H9 (cell line): ENCODE results near the gene ANGPTL7. TPM values are rescaled to one million over a fixed set of nuclear protein-coding genes. Genes with fewer than 3 reads are reported as not detected.
"Not testable (repeated sequence)": the region's sequence is repeated elsewhere in the genome, so short reads cannot be mapped to it uniquely, and the experiment has no call there.

ENCODE experiments used
- DNase-seq: peaks from one replicate; pipeline ENCODE4 v3.0.0-alpha.2; 2017
- H2AFZ ChIP-seq: one replicate; pipeline ENCODE4 v1.6.1; 2013; ENCODE audit warnings: mild to moderate bottlenecking, low read length, control low read depth, moderate library complexity
- H2AK5ac ChIP-seq: 2 replicates; pipeline ENCODE4 v1.6.1; 2013; ENCODE audit warnings: low read length, control low read depth, mixed read lengths; ENCODE audit not compliant: insufficient read length
- H2BK120ac ChIP-seq: one replicate; pipeline ENCODE4 v1.6.1; 2013; ENCODE audit warnings: low read depth, mild to moderate bottlenecking, low read length, control low read depth, inconsistent platforms; ENCODE audit not compliant: poor library complexity, severe bottlenecking
- H2BK12ac ChIP-seq: 2 replicates; pipeline ENCODE4 v1.6.1; 2013; ENCODE audit warnings: low read length, control low read depth, mixed read lengths, low read depth; ENCODE audit not compliant: insufficient read length
- H2BK15ac ChIP-seq: 2 replicates; pipeline ENCODE4 v1.6.1; 2013; ENCODE audit warnings: low read depth, low read length, control low read depth
- H2BK20ac ChIP-seq: one replicate; pipeline ENCODE4 v1.6.1; 2013; ENCODE audit warnings: low read depth, mild to moderate bottlenecking, low read length, control low read depth, inconsistent platforms; ENCODE audit not compliant: poor library complexity, severe bottlenecking
- H2BK5ac ChIP-seq: 2 replicates; pipeline ENCODE4 v1.6.1; 2013; ENCODE audit warnings: low read length, control low read depth, mixed read lengths; ENCODE audit not compliant: insufficient read length
- H3K14ac ChIP-seq: 2 replicates; pipeline ENCODE4 v1.6.1; 2013; ENCODE audit warnings: low read length, control low read depth; ENCODE audit not compliant: insufficient read depth
- H3K18ac ChIP-seq: 2 replicates; pipeline ENCODE4 v1.6.1; 2013; ENCODE audit warnings: low read depth, mild to moderate bottlenecking, mixed read lengths, low read length, control low read depth; ENCODE audit not compliant: insufficient read length
- H3K23ac ChIP-seq: 2 replicates; pipeline ENCODE4 v1.6.1; 2013; ENCODE audit warnings: low read length, control low read depth, mixed read lengths, low read depth; ENCODE audit not compliant: insufficient read length
- H3K23me2 ChIP-seq: 2 replicates; pipeline ENCODE4 v1.6.1; 2013; ENCODE audit warnings: low read depth, mild to moderate bottlenecking, mixed read lengths, low read length, control low read depth; ENCODE audit not compliant: insufficient read length, poor library complexity, severe bottlenecking
- H3K27ac ChIP-seq: 2 replicates; pipeline ENCODE4 v1.5.1; 2013; ENCODE audit warnings: low read length, control low read depth, mixed read lengths, low read depth; ENCODE audit not compliant: insufficient read length
- H3K27me3 ChIP-seq: 2 replicates; pipeline ENCODE4 v1.6.1; 2013; ENCODE audit warnings: low read length, control low read depth, inconsistent platforms; ENCODE audit not compliant: insufficient read depth
- H3K4ac ChIP-seq: 2 replicates; pipeline ENCODE4 v1.6.1; 2013; ENCODE audit warnings: low read depth, mild to moderate bottlenecking, control low read depth, inconsistent platforms, low read length, moderate library complexity
- H3K4me1 ChIP-seq: 2 replicates; pipeline ENCODE4 v1.6.1; 2013; ENCODE audit warnings: low read length, control low read depth, inconsistent platforms; ENCODE audit not compliant: insufficient read depth
- H3K4me2 ChIP-seq: 2 replicates; pipeline ENCODE4 v1.6.1; 2013; ENCODE audit warnings: low read length, control low read depth, mixed read lengths; ENCODE audit not compliant: insufficient read length, insufficient read depth
- H3K56ac ChIP-seq: 2 replicates; pipeline ENCODE4 v1.6.1; 2013; ENCODE audit warnings: low read depth, mild to moderate bottlenecking, mixed read lengths, low read length, control low read depth; ENCODE audit not compliant: insufficient read length
- H3K79me1 ChIP-seq: 2 replicates; pipeline ENCODE4 v1.6.1; 2013; ENCODE audit warnings: low read depth, mild to moderate bottlenecking, moderate library complexity, low read length, control low read depth, inconsistent platforms; ENCODE audit not compliant: insufficient read depth, poor library complexity, severe bottlenecking
- H3K79me2 ChIP-seq: 2 replicates; pipeline ENCODE4 v1.6.1; 2013; ENCODE audit warnings: low read length, control low read depth, inconsistent platforms; ENCODE audit not compliant: insufficient read depth
- H3K9ac ChIP-seq: 2 replicates; pipeline ENCODE4 v1.6.1; 2013; ENCODE audit warnings: low read length, control low read depth, mixed read lengths; ENCODE audit not compliant: insufficient read length; ENCODE audit errors: extremely low read depth
- H3K9me3 ChIP-seq: one replicate; pipeline ENCODE4 v1.6.1; 2013; ENCODE audit warnings: low read depth, low read length, inconsistent platforms; ENCODE audit not compliant: control insufficient read depth
- H3T11ph ChIP-seq: one replicate; pipeline ENCODE4 v1.6.1; 2013; ENCODE audit warnings: mild to moderate bottlenecking, low read length, control low read depth, inconsistent platforms
- H4K20me1 ChIP-seq: one replicate; pipeline ENCODE4 v1.6.1; 2013; ENCODE audit not compliant: control insufficient read depth, insufficient read length, insufficient read depth
- H4K5ac ChIP-seq: 2 replicates; pipeline ENCODE4 v1.6.1; 2013; ENCODE audit warnings: low read depth, mild to moderate bottlenecking, mixed read lengths, low read length, control low read depth; ENCODE audit not compliant: insufficient read length
- H4K8ac ChIP-seq: replicated peaks from 2 replicates; pipeline ENCODE4 v1.6.1; 2013; ENCODE audit warnings: low read length, control low read depth, mixed read lengths, low read depth; ENCODE audit not compliant: insufficient read length
- H4K91ac ChIP-seq: 2 replicates; pipeline ENCODE4 v1.6.1; 2013; ENCODE audit warnings: low read depth, mild to moderate bottlenecking, moderate library complexity, mixed read lengths, low read length, control low read depth; ENCODE audit not compliant: insufficient read length
- H3K27ac Mint-ChIP-seq, 3 experiments: 2 replicates in 2 of 3; 3 replicates in 1 of 3; pipeline ENCODE4 v1.8.0; 2020 to 2021; ENCODE audit warnings: mixed read lengths in 3 of 3, mild to moderate bottlenecking in 1 of 3, moderate library complexity in 1 of 3
- H3K27me3 Mint-ChIP-seq: 2 replicates; pipeline ENCODE4 v1.8.0; 2021; ENCODE audit warnings: low read depth, mild to moderate bottlenecking, moderate library complexity, mixed read lengths
- H3K36me3 Mint-ChIP-seq, 3 experiments: 2 replicates in 2 of 3; 3 replicates in 1 of 3; pipeline ENCODE4 v1.8.0; 2020 to 2021; ENCODE audit warnings: low read depth in 3 of 3, mixed read lengths in 3 of 3; ENCODE audit not compliant: insufficient read depth in 1 of 3
- H3K4me1 Mint-ChIP-seq, 2 experiments: 2 replicates each; pipeline ENCODE4 v1.8.0; 2020; ENCODE audit warnings: mixed read lengths in 2 of 2
- H3K4me3 Mint-ChIP-seq, 2 experiments: 2 replicates in 1 of 2; 3 replicates in 1 of 2; pipeline ENCODE4 v1.8.0; 2020 to 2021; ENCODE audit warnings: mild to moderate bottlenecking in 2 of 2, mixed read lengths in 2 of 2, moderate library complexity in 1 of 2
- H3K9me3 Mint-ChIP-seq, 2 experiments: 2 replicates in 1 of 2; 3 replicates in 1 of 2; pipeline ENCODE4 v1.8.0; 2020; ENCODE audit warnings: mild to moderate bottlenecking in 2 of 2, mixed read lengths in 2 of 2, moderate library complexity in 1 of 2
- WGBS: extraction: QIAGEN DNeasy Blood & Tissue Kit; methylation state at CpG from one replicate; pipeline ENCODE4 v1.1.7; 2013; ENCODE audit warnings: missing lambda C conversion rate, low lambda C conversion rate, mixed read lengths; ENCODE audit not compliant: insufficient read length; ENCODE audit errors: extremely low coverage; 5-methylcytosine and 5-hydroxymethylcytosine counted together
- total RNA-seq: library from RNA; stranded (reverse); gene quantifications from 2 replicates; pipeline ENCODE4 v1.2.1, GENCODE V29; 2021
- TF ChIP-seq, protein P1 (sequence below): fragments of 200-600 bp; sonication (generic); conservative IDR thresholded peaks from 3 replicates; pipeline ENCODE4 v1.8.0; 2021; ENCODE audit warnings: antibody characterized with exemption, mild to moderate bottlenecking

The ANGPTL7 gene
- total RNA-seq, 1 experiment from 2014 or later: not detected

DNA sequence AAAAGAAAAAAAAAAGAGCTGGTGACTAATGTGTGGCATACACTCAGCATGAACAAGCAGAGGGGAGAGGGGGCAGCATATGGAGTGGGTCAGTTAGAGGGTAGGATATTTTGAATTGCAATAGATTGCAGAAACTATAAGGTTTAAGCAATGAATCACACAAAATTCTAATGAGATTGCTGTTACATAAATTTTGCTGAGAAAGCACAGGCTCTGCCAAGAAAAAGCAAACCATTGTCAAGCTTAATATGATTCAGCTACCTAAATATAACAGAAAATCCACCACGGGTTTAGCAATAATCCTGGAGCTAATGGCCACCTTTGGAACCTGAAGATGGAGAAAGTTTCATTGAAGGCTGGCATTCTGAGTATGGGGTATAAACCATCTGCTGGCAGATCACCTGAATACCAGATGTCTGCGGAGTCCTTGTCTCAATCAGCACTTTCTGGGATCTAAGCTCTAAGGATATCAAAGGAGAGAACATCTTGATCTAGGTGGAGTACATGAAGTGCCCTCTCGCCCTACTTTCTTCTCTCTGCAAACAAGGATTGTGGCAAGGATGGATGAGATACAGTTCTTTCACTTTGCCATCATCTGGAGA, 30.3 kb upstream of the ANGPTL7 start:
- H3K23ac ChIP-seq: no peak overlapping the region
- no peak overlapping the region for H2BK15ac ChIP-seq
- H3K4me1 ChIP-seq: no peaks in the 10 kb centered on the region
- H3T11ph ChIP-seq: no peak overlapping the region
- no peak overlapping the region for H2BK12ac ChIP-seq
- H3K9me3 ChIP-seq: no peaks in the 10 kb centered on the region
- no peak overlapping the region for H2BK20ac ChIP-seq
- H3K9ac ChIP-seq: no peak overlapping the region
- H4K8ac ChIP-seq: no peak overlapping the region
- no peak overlapping the region for H2AFZ ChIP-seq
- Mint-ChIP-seq H3K27ac (no peak overlapping the region), H3K27me3 (no peaks in the 10 kb centered on the region), H3K9me3 (no peaks in the 10 kb centered on the region), H3K36me3 (peaks cover 21 to 50% (median 34%) of the 10 kb centered on the region in 3 experiments; a peak in 6 of 7 replicates), H3K4me1 (peaks cover 0 to 4% of the 10 kb centered on the region in 2 experiments; a peak in 1 of 4 replicates), H3K4me3 (peak overlapping the region in 1 of 2 experiments; percentile 55; a peak in 1 of 5 replicates)
- H3K4me2 ChIP-seq: no peak overlapping the region
- H2BK5ac ChIP-seq: no peak overlapping the region
- H2AK5ac ChIP-seq: no peak overlapping the region
- no peak overlapping the region for H3K56ac ChIP-seq
- WGBS: no CpG with 5 or more reads among the region's 3 CpGs
- no peaks in the 10 kb centered on the region for H4K20me1 ChIP-seq
- no peak overlapping the region for H3K27ac ChIP-seq
- TF ChIP-seq, protein P1, sequence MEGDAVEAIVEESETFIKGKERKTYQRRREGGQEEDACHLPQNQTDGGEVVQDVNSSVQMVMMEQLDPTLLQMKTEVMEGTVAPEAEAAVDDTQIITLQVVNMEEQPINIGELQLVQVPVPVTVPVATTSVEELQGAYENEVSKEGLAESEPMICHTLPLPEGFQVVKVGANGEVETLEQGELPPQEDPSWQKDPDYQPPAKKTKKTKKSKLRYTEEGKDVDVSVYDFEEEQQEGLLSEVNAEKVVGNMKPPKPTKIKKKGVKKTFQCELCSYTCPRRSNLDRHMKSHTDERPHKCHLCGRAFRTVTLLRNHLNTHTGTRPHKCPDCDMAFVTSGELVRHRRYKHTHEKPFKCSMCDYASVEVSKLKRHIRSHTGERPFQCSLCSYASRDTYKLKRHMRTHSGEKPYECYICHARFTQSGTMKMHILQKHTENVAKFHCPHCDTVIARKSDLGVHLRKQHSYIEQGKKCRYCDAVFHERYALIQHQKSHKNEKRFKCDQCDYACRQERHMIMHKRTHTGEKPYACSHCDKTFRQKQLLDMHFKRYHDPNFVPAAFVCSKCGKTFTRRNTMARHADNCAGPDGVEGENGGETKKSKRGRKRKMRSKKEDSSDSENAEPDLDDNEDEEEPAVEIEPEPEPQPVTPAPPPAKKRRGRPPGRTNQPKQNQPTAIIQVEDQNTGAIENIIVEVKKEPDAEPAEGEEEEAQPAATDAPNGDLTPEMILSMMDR: no peak
- no peaks in the 10 kb centered on the region for H3K79me2 ChIP-seq
- H3K23me2 ChIP-seq: no peaks in the 10 kb centered on the region
- no peaks in the 10 kb centered on the region for H3K27me3 ChIP-seq
- H4K91ac ChIP-seq: no peak overlapping the region
- no peak overlapping the region for H3K14ac ChIP-seq
- H3K4ac ChIP-seq: no peak overlapping the region
- no peak overlapping the region for H3K18ac ChIP-seq
- H4K5ac ChIP-seq: no peak overlapping the region
- no peaks in the 10 kb centered on the region for H3K79me1 ChIP-seq
- H2BK120ac ChIP-seq: no peak overlapping the region
- DNase-seq: no peak

DNA sequence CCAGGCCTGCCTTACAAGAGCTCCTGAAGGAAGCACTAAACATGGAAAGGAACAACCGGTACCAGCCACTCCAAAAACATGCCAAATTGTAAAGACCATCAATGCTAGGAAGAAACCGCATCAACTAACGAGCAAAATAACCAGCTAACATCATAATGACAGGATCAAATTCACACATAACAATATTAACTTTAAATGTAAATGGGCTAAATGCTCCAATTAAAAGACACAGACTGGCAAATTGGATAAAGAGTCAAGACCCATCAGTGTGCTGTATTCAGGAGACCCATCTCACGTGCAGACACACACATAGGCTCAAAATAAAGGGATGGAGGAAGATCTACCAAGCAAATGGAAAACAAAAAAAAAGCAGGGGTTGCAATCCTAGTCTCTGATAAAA, 26.4 kb upstream of the ANGPTL7 start:
- not testable (repeated sequence) for H2BK12ac ChIP-seq, H3K4ac ChIP-seq, H3K79me1 ChIP-seq, H3K27me3 ChIP-seq, H3K4me1 ChIP-seq, H4K5ac ChIP-seq, H2BK120ac ChIP-seq, H3K14ac ChIP-seq, H3K4me2 ChIP-seq, H3K23ac ChIP-seq, H3K27ac Mint-ChIP-seq, H2AK5ac ChIP-seq, H3K18ac ChIP-seq, H3K9ac ChIP-seq, H3K9me3 ChIP-seq, DNase-seq, H3T11ph ChIP-seq, H4K91ac ChIP-seq, H2BK15ac ChIP-seq, H3K79me2 ChIP-seq, H3K27me3 Mint-ChIP-seq, H3K23me2 ChIP-seq, H4K20me1 ChIP-seq, H4K8ac ChIP-seq, H3K4me1 Mint-ChIP-seq, H2AFZ ChIP-seq, H2BK5ac ChIP-seq, H3K27ac ChIP-seq, H2BK20ac ChIP-seq, H3K4me3 Mint-ChIP-seq, H3K9me3 Mint-ChIP-seq, H3K56ac ChIP-seq
- WGBS: no CpG with 5 or more reads among the region's 4 CpGs
- H3K36me3 Mint-ChIP-seq: peaks cover 19 to 40% (median 23%) of the 10 kb centered on the region in 3 experiments; a peak in 5 of 7 replicates
